Ascending aorta (tissue), 2 donors: ENCODE measurements around the gene LRCH2. TPM values are rescaled to one million over a fixed set of nuclear protein-coding genes. Genes with fewer than 3 reads are reported as not detected.

Source experiments
- DNase-seq, 2 donors: peaks; one replicate each; pipeline ENCODE4 v3.0.0-alpha.2; 2019; ENCODE audit warnings: low spot score in 2 of 2
- H3K27ac ChIP-seq, 2 donors: fragments of 200-600 bp; sonication (generic); one replicate each; pipeline ENCODE4 v1.5.1; 2016 to 2017; ENCODE audit warnings: mild to moderate bottlenecking in 1 of 2
- H3K27me3 ChIP-seq: fragments of 200-600 bp; sonication (generic); one replicate; pipeline ENCODE4 v1.5.1; 2017
- H3K36me3 ChIP-seq, 2 donors: fragments of 200-600 bp; sonication (generic); one replicate each; pipeline ENCODE4 v1.5.1; 2016
- H3K4me1 ChIP-seq, 2 donors: fragments of 200-600 bp; sonication (generic); one replicate each; pipeline ENCODE4 v1.5.1; 2016 to 2017; ENCODE audit warnings: mild to moderate bottlenecking in 1 of 2
- H3K4me3 ChIP-seq, 2 donors: fragments of 200-600 bp; sonication (generic); one replicate each; pipeline ENCODE4 v1.5.1; 2016 to 2017; ENCODE audit warnings: mild to moderate bottlenecking in 1 of 2
- H3K9me3 ChIP-seq, 2 donors: fragments of 200-600 bp; sonication (generic); one replicate each; pipeline ENCODE4 v1.5.1; 2016
- intact Hi-C: fragments of 100-400 bp; cut with DNase I; formaldehyde crosslinking; loops from one replicate; pipeline ENCODE4 v1.15.1; 2023
- total RNA-seq: library from RNA; depleted of rRNA; stranded (reverse); fragments of >200 nt; gene quantifications from one replicate; pipeline ENCODE4 v1.1.0, GENCODE V29; 2016
- TF ChIP-seq, protein P1 (sequence below), 3 experiments: fragments of 200-600 bp in 2 of 3; fragments of 450-650 bp in 1 of 3; sonication (generic) in 2 of 3; IDR thresholded peaks; one replicate each; pipeline ENCODE4 v1.5.1; 2016 to 2019; ENCODE audit warnings: antibody characterized with exemption in 3 of 3, mild to moderate bottlenecking in 1 of 3, moderate library complexity in 1 of 3

Gene LRCH2
- total RNA-seq, 1 donor from 2014 or later, result 5.2 TPM

DNA sequence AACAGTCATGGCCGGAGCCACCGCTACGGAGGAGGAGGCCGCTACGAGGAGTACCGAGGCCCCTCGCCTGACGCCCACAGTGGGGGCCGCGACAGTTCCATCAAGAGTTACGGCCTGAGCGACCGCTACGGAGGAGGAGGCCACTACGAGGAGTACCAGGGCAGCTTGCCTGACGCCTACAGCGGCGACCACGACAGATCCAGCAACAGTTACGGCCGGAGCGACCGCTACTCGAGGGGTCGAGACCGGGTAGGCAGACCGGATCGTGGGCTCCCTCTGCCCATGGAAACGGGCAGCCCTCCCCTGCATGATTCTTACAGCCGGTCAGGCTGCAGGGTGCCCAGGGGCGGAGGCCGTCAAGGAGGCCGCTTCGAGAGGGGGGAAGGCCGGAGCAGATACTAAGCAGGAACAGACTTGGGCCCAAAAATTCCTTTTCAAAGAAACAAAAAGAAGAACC is 41.6 kb downstream of the LRCH2 start:
- Histone ChIP-seq H3K4me3 (no peak overlapping the region), H3K4me1 (no peaks in the 10 kb centered on the region), H3K9me3 (no peaks in the 10 kb centered on the region), H3K36me3 (no peaks in the 10 kb centered on the region), H3K27me3 (no peaks in the 10 kb centered on the region), H3K27ac (no peak overlapping the region)
- no peak for DNase-seq
- TF ChIP-seq, protein P1, sequence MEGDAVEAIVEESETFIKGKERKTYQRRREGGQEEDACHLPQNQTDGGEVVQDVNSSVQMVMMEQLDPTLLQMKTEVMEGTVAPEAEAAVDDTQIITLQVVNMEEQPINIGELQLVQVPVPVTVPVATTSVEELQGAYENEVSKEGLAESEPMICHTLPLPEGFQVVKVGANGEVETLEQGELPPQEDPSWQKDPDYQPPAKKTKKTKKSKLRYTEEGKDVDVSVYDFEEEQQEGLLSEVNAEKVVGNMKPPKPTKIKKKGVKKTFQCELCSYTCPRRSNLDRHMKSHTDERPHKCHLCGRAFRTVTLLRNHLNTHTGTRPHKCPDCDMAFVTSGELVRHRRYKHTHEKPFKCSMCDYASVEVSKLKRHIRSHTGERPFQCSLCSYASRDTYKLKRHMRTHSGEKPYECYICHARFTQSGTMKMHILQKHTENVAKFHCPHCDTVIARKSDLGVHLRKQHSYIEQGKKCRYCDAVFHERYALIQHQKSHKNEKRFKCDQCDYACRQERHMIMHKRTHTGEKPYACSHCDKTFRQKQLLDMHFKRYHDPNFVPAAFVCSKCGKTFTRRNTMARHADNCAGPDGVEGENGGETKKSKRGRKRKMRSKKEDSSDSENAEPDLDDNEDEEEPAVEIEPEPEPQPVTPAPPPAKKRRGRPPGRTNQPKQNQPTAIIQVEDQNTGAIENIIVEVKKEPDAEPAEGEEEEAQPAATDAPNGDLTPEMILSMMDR (IDR thresholded peaks at IDR 0.05), result no peak
- intact Hi-C loops, result no loop called here

DNA sequence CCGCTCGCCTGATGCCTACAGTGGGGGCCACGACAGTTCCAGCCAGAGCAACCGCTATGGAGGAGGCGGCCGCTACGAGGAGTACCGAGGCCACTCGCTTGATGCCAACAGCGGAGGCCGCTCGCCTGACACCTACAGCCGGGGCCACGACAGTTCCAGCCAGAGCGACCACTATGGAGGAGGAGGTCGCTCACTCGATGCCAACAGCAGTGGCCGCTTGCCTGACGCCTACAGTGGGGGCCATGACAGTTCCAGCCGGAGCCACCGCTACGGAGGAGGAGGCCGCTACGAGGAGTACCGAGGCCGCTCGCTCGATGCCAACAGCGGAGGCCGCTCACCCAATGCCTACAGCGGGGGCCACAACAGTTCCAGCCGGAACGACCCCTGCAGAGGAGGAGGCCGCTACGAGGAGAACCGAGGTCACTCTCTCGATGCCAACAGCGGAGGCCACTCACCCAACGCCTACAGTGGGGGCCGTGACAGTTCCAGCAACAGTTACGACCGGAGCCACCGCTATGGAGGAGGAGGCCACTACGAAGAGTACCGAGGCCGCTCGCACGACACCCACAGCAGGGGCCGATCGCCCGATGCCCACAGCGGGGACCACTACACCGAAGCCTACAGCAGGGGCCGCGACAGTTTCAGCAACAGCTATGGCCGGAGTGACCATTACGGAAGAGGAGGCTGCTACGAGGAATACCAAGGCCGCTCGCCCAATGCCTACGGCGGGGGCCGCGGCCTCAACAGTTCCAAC is 42.2 kb downstream of the LRCH2 start:
- TF ChIP-seq, protein P1 (IDR thresholded peaks at IDR 0.05), result no peak
- intact Hi-C loops, result no loop called here

DNA sequence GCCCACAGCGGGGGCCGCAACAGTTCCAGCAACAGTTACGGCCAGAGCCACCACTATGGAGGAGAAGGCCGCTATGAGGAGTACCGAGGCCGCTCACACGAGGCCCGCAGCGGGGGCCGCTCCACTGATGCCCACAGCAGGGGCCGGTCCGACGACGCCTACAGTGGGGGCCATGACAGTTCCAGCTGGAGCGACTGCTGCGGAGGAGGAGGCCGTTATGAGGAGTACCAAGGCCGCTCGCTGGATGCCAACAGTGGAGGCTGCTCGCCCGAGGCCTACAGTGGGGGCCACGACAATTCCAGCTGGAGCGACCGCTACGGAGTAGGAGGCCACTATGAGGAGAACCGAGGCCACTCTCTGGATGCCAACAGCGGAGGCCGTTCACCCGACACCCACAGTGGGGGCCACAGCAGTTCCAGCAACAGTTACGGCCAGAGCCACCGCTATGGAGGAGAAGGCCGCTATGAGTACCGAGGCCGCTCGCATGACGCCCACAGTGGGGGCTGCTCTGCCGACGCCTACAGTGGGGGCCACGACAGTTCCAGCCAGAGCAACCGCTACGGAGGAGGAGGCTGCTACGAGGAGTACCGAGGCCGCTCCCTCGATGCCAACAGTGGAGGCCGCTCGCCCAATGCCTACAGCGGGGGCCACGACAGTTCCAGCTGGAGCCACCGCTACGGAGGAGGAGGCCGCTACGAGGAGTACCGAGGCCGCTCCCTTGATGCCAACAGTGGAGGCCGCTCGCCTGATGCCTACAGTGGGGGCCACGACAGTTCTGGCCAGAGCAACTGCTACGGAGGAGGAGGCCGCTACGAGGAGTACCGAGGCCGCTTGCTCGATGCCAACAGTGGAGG is 43.0 kb downstream of the LRCH2 start:
- TF ChIP-seq, protein P1 (IDR thresholded peaks at IDR 0.05), result no peak
- intact Hi-C loops, result no loop called here
- Histone ChIP-seq H3K4me1 (no peaks in the 10 kb centered on the region), H3K9me3 (no peaks in the 10 kb centered on the region), H3K27ac (no peak overlapping the region), H3K36me3 (no peaks in the 10 kb centered on the region), H3K27me3 (no peaks in the 10 kb centered on the region), H3K4me3 (no peak overlapping the region)
- no peak for DNase-seq

More for the DNA sequence above, 42.2 kb downstream of the LRCH2 start:
- H3K9me3 ChIP-seq, result no peaks in the 10 kb centered on the region
- no peak for DNase-seq
- H3K27me3 ChIP-seq, result no peaks in the 10 kb centered on the region
- no peaks in the 10 kb centered on the region for H3K36me3 ChIP-seq
- H3K4me1 ChIP-seq, result no peaks in the 10 kb centered on the region
- H3K4me3 ChIP-seq, result no peak overlapping the region
- H3K27ac ChIP-seq, result no peak overlapping the region

DNA sequence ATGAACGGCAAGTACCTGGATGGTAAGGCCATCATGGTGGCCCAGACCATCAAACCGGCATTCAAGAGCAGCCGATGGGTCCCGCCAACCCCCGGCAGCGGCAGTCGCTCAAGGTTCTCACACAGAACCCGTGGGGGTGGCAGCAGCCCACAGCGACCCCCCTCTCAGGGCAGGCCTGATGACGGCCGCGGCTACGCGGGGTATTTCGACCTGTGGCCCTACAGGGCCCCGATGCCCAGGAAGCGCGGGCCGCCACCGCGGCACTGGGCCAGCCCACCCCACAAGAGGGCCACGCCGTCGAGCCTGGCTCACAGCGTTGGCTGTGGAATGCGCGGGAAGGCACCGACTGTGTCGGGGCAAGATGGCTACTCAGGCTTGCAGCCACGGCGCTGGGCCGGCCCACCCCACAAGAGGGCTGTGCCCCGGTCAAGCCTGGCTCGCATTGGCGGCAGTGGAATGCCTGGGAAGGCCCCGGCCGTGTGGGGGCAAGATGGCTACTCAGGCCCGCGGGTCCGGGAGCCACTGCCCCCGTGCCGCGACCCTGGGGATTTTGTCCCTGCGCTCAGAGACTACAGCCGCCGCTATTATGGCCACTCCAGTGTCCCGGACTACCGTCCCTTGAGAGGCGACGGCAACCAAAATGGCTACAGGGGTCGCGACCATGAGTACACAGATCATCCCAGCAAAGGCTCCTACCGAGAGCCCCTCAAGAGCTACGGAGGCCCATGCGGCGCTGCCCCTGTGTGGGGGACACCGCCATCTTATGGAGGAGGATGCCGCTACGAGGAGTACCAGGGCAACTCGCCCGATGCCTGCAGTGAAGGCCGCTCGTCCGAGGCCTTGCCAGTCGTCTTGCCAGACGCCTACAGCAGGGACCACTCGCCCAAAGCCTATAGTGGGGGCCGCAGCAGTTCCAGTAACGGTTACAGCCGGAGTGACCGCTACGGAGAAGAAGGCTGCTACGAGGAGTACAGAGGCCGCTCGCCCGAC is 44.0 kb downstream of the LRCH2 start:
- Histone ChIP-seq H3K27me3 (no peaks in the 10 kb centered on the region), H3K4me1 (no peaks in the 10 kb centered on the region), H3K36me3 (no peaks in the 10 kb centered on the region), H3K4me3 (no peak overlapping the region), H3K9me3 (no peaks in the 10 kb centered on the region), H3K27ac (no peak overlapping the region)
- DNase-seq, result no peak
- TF ChIP-seq, protein P1 (IDR thresholded peaks at IDR 0.05), result no peak
- intact Hi-C loops, result no loop called here

DNA sequence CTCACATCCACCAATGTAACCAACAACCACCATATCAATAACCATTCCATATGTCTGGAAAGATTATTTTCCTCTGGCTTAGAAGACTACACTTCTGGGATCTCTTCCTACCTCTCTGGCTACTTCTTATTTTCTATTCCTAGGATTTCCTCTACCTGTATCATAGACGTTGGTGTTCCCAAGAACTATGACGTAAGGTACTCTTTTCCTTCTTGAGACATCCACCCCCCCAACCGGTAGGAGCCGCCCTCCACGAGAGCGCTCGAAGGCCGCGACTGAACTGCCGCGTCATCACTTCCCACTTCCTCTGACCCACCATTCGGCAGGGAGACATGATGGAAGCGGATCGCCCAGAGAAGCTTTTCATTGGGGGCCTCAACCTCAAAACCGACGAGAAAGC is 44.8 kb downstream of the LRCH2 start, which contains the start of gene RBMXL3:
Gene RBMXL3, plus strand, starts transcription at position 301 of the 400 bp plus-strand sequence. Its CDS starts 32 bp downstream, at position 333.
- no peak for DNase-seq
- H3K9me3 ChIP-seq, result no peaks in the 10 kb centered on the region
- H3K27me3 ChIP-seq, result no peaks in the 10 kb centered on the region
- H3K27ac ChIP-seq, result no peak within 1 kb of the TSS
- TF ChIP-seq, protein P1 (IDR thresholded peaks at IDR 0.05), result no peak
- intact Hi-C loops, result no loop called here
- no peaks in the 10 kb centered on the region for H3K36me3 ChIP-seq
- H3K4me3 ChIP-seq, result no peak within 1 kb of the TSS
- H3K4me1 ChIP-seq, result no peaks in the 10 kb centered on the region
